AG09319 (cell line): ENCODE data around the gene DUSP22.

Experiments used
- DNase-seq: peaks from one replicate; pipeline ENCODE4 v3.0.0-alpha.2; 2010; ENCODE audit warnings: low read depth; ENCODE audit errors: extremely low read depth
- CTCF ChIP-seq: IDR thresholded peaks from 2 replicates; pipeline ENCODE4 v1.5.1; 2011; ENCODE audit warnings: low read depth, mild to moderate bottlenecking, inconsistent platforms, low read length, moderate library complexity

DUSP22 gene

GRCh38 chr6:362231-362923 lies 70.1 kb downstream of the DUSP22 start:
- no peak for DNase-seq
- TF ChIP-seq CTCF = no peak

- no peak for TF ChIP-seq CTCF
- no peak for DNase-seq
These were observed 70.6 kb downstream of the DUSP22 start for GRCh38 chr6:362924-363249.

DNA sequence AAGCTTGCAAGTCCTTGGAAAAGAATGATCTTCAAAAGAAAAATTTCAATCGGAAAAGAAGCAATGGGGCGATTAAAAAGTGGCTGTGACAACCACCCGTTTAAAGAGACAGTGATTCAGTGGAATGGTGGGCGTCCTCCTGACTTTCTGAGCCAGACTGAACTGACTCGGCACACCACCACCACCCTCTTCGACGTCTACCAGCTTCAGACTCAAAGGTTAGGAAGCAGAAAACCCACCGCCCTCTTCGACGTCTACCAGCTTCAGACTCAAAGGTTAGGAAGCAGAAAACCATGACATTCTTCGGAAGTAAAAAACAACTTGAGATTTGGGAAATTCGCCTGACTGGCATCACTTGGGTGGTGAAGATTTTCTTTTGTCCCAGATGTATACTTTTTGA lies 71.0 kb downstream of the DUSP22 start:
- TF ChIP-seq CTCF = no peak
- DNase-seq = no peak

GRCh38 chr6:363909-364308 lies 71.6 kb downstream of the DUSP22 start:
- no peak for DNase-seq
- no peak for TF ChIP-seq CTCF

GRCh38 chr6:364609-365540 lies 72.6 kb downstream of the DUSP22 start:
- no peak for DNase-seq
- no peak for TF ChIP-seq CTCF

GRCh38 chr6:365835-366234 lies 73.5 kb downstream of the DUSP22 start:
- TF ChIP-seq CTCF = no peak
- no peak for DNase-seq

DNA sequence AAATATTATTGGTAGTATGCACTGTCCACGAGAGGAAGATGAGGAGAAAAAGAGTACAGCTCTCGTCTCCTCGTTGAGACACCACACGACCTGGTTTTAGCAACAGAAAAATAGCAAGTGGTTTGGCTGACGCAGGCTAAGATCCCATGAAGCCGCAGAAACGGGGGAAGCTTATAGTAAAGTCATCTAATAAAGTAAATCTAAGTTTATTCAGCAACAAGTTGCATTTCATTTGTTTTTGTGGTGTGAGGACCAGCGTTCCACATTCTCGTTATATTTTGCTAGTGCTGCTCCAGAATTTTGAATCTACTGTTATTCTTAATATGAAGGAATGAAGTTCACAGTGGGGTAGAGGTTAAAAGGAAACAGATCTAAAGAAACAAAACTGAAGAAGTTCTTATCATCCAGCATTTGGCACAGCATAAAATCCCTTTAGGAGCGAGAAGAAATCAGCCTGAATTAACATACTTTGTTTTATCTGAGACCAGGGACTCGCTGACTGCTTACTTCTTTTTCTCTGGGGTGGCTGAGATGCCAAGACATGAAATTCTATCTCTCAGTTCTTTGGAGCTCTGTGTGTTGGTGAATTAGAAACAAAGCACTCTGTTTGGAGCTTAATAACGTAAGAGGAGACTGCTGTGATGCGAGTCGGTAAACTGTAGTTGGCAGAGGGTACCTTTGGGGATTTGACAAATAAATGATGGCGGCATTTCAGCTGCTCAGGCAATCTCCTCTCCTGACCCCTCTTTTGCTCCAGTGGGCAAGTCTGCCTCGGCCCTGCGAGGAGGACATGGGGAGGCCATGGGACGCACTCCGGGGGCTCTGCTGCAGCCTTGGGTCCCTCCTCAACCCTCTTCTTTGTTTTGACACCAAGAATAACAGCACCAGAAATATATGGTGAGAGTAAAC lies 74.4 kb downstream of the DUSP22 start:
- no peak for TF ChIP-seq CTCF
- DNase-seq = no peak
